BLaER1 treated with 17β-estradiol and CSF1 and Interleukin-3, amounts not matched to agents 10 nM and 100 nM (cell line): ENCODE results near the gene CORO2A.

Experiments
- H3K27ac ChIP-seq, 11 experiments: shearing (Covaris generic); formaldehyde crosslinking; 2 replicates each; pipeline ENCODE4 v1.8.1; 2022
- H3K27me3 ChIP-seq, 11 experiments: shearing (Covaris generic); formaldehyde crosslinking; 2 replicates each; pipeline ENCODE4 v1.8.1; 2022
- H3K36me3 ChIP-seq, 11 experiments: shearing (Covaris generic); formaldehyde crosslinking; 2 replicates each; pipeline ENCODE4 v1.8.1; 2022
- H3K4me1 ChIP-seq, 10 experiments: shearing (Covaris generic); formaldehyde crosslinking; 2 replicates each; pipeline ENCODE4 v1.8.1; 2022
- H3K4me2 ChIP-seq, 11 experiments: shearing (Covaris generic); formaldehyde crosslinking; 2 replicates each; pipeline ENCODE4 v1.8.1; 2022
- H3K4me3 ChIP-seq, 10 experiments: shearing (Covaris generic); formaldehyde crosslinking; 2 replicates each; pipeline ENCODE4 v1.8.1; 2022
- H3K9ac ChIP-seq, 11 experiments: shearing (Covaris generic); formaldehyde crosslinking; 2 replicates each; pipeline ENCODE4 v1.8.1; 2022
- H3K9me3 ChIP-seq, 11 experiments: shearing (Covaris generic); formaldehyde crosslinking; replicated peaks in 1 of 11; 2 replicates each; pipeline ENCODE4 v1.8.1; 2022
- H4K20me1 ChIP-seq, 11 experiments: shearing (Covaris generic); formaldehyde crosslinking; 2 replicates each; pipeline ENCODE4 v1.8.1; 2022
- Cebpa-rat ChIP-seq, 11 experiments: shearing (Covaris generic); IDR thresholded peaks; 2 replicates each; pipeline ENCODE4 v1.8.1; 2022

CORO2A gene

GRCh38 chr9:98192503-98193335 is at the start of gene CORO2A:
Gene CORO2A (minus strand): TSS chr9:98192637. CDS start chr9:98157660, 34,977 bp downstream.
- Histone ChIP-seq H3K4me3 (peak within 1 kb of the TSS; percentile 64 to 80 (median 72)), H3K4me1 (peaks cover 6 to 21% (median 15%) of the 10 kb centered on the region in 10 experiments; a peak in 18 of 20 replicates), H3K9ac (peak within 1 kb of the TSS; percentile 66 to 82 (median 78)), H4K20me1 (peaks cover 0 to 22% (median 0%) of the 10 kb centered on the region in 11 experiments; a peak in 3 of 22 replicates), H3K27ac (peak within 1 kb of the TSS in 10 of 11 experiments; percentile 26 to 63 (median 46); a peak in 19 of 22 replicates), H3K36me3 (peaks cover 0 to 6% (median 0%) of the 10 kb centered on the region in 11 experiments; a peak in 4 of 22 replicates), H3K4me2 (peak within 1 kb of the TSS; percentile 75 to 99 (median 95)), H3K27me3 (peaks cover 9 to 21% (median 15%) of the 10 kb centered on the region in 11 experiments; a peak in 20 of 22 replicates), H3K9me3 (no peaks in the 10 kb centered on the region)
- TF ChIP-seq Cebpa-rat (IDR thresholded peaks at IDR 0.05): no peak

GRCh38 chr9:98241357-98242300 is 49.2 kb upstream of the CORO2A start:
- Histone ChIP-seq H3K4me3 (no peak overlapping the region), H3K4me1 (peaks cover 0 to 68% (median 11%) of the 10 kb centered on the region in 10 experiments; a peak in 13 of 20 replicates), H3K9me3 (no peaks in the 10 kb centered on the region), H3K4me2 (peak overlapping the region in 5 of 11 experiments; percentile 21 to 87 (median 43); a peak in 10 of 22 replicates), H3K36me3 (peaks cover 0 to 95% (median 47%) of the 10 kb centered on the region in 11 experiments; a peak in 16 of 22 replicates), H3K9ac (peak overlapping the region in 2 of 11 experiments; percentile 5 to 64; a peak in 2 of 22 replicates), H3K27ac (peak overlapping the region in 2 of 11 experiments; percentile 1 to 18; a peak in 3 of 22 replicates), H3K27me3 (no peaks in the 10 kb centered on the region), H4K20me1 (peaks cover 0 to 26% (median 0%) of the 10 kb centered on the region in 11 experiments; a peak in 6 of 22 replicates)
- no peak for TF ChIP-seq Cebpa-rat (IDR thresholded peaks at IDR 0.05)

- Histone ChIP-seq H3K36me3 (peaks cover 0 to 96% (median 47%) of the 10 kb centered on the region in 11 experiments; a peak in 16 of 22 replicates), H3K27ac (no peak overlapping the region), H3K9ac (no peak overlapping the region), H3K4me3 (no peak overlapping the region), H3K4me1 (peaks cover 0 to 58% (median 6%) of the 10 kb centered on the region in 10 experiments; a peak in 9 of 20 replicates), H3K27me3 (no peaks in the 10 kb centered on the region), H3K4me2 (peak overlapping the region in 2 of 11 experiments; percentile 43 to 87; a peak in 5 of 22 replicates), H4K20me1 (peaks cover 0 to 36% (median 0%) of the 10 kb centered on the region in 11 experiments; a peak in 6 of 22 replicates), H3K9me3 (no peaks in the 10 kb centered on the region)
- TF ChIP-seq Cebpa-rat (IDR thresholded peaks at IDR 0.05): no peak
These were observed 48.0 kb upstream of the CORO2A start for GRCh38 chr9:98240475-98240874.

GRCh38 chr9:98236901-98237487 is 44.6 kb upstream of the CORO2A start:
- TF ChIP-seq Cebpa-rat (IDR thresholded peaks at IDR 0.05): no peak

GRCh38 chr9:98235126-98235525 is 42.7 kb upstream of the CORO2A start:
- H3K9me3 ChIP-seq: no peaks in the 10 kb centered on the region
- H3K9ac ChIP-seq: no peak overlapping the region
- TF ChIP-seq Cebpa-rat (IDR thresholded peaks at IDR 0.05): no peak
- H3K4me3 ChIP-seq: no peak overlapping the region
- H3K27ac ChIP-seq: no peak overlapping the region
- no peaks in the 10 kb centered on the region for H3K27me3 ChIP-seq
- H4K20me1 ChIP-seq: peaks cover 0 to 71% (median 0%) of the 10 kb centered on the region in 11 experiments; a peak in 7 of 22 replicates
- H3K36me3 ChIP-seq: peaks cover 0 to 100% (median 53%) of the 10 kb centered on the region in 11 experiments; a peak in 17 of 22 replicates
- H3K4me1 ChIP-seq: peaks cover 5 to 24% (median 10%) of the 10 kb centered on the region in 10 experiments; a peak in 13 of 20 replicates
- no peak overlapping the region for H3K4me2 ChIP-seq

More at GRCh38 chr9:98236901-98237487, 44.6 kb upstream of the CORO2A start:
- Histone ChIP-seq H3K4me1 (peaks cover 5 to 39% (median 11%) of the 10 kb centered on the region in 10 experiments; a peak in 15 of 20 replicates), H3K4me3 (no peak overlapping the region), H3K27ac (no peak overlapping the region), H4K20me1 (peaks cover 0 to 69% (median 0%) of the 10 kb centered on the region in 11 experiments; a peak in 7 of 22 replicates), H3K9ac (no peak overlapping the region), H3K36me3 (peaks cover 0 to 99% (median 55%) of the 10 kb centered on the region in 11 experiments; a peak in 17 of 22 replicates), H3K9me3 (no peaks in the 10 kb centered on the region), H3K27me3 (no peaks in the 10 kb centered on the region), H3K4me2 (0 out of 22 replicates have a peak overlapping the region, but pooled peaks of 1 of the 11 experiments have one; percentile 20)

- Histone ChIP-seq H3K4me3 (no peak overlapping the region), H3K9ac (no peak overlapping the region), H3K4me2 (no peak overlapping the region), H3K36me3 (peaks cover 0 to 100% (median 54%) of the 10 kb centered on the region in 11 experiments; a peak in 18 of 22 replicates), H4K20me1 (peaks cover 0 to 77% (median 0%) of the 10 kb centered on the region in 11 experiments; a peak in 7 of 22 replicates), H3K27me3 (no peaks in the 10 kb centered on the region), H3K27ac (no peak overlapping the region), H3K4me1 (peaks cover 5 to 19% (median 10%) of the 10 kb centered on the region in 10 experiments; a peak in 11 of 20 replicates), H3K9me3 (no peaks in the 10 kb centered on the region)
- TF ChIP-seq Cebpa-rat (IDR thresholded peaks at IDR 0.05): no peak
These were observed 41.9 kb upstream of the CORO2A start for GRCh38 chr9:98234245-98234825.

GRCh38 chr9:98232926-98233325 is 40.5 kb upstream of the CORO2A start:
- Histone ChIP-seq H3K9me3 (no peaks in the 10 kb centered on the region), H3K4me2 (0 out of 22 replicates have a peak overlapping the region, but pooled peaks of 1 of the 11 experiments have one; percentile 12), H3K36me3 (peaks cover 6 to 100% (median 63%) of the 10 kb centered on the region in 11 experiments; a peak in 19 of 22 replicates), H4K20me1 (peaks cover 0 to 83% (median 0%) of the 10 kb centered on the region in 11 experiments; a peak in 7 of 22 replicates), H3K4me3 (no peak overlapping the region), H3K27ac (no peak overlapping the region), H3K9ac (peak overlapping the region in 1 of 11 experiments; percentile 47; a peak in 1 of 22 replicates), H3K4me1 (peaks cover 5 to 19% (median 10%) of the 10 kb centered on the region in 10 experiments; a peak in 11 of 20 replicates), H3K27me3 (no peaks in the 10 kb centered on the region)
- no peak for TF ChIP-seq Cebpa-rat (IDR thresholded peaks at IDR 0.05)
